ENCODE measurements around the gene SCO2. TPM values are rescaled to one million over a fixed set of nuclear protein-coding genes. Genes with fewer than 3 reads are reported as not detected.

The SCO2 gene
- total RNA-seq, 1 donor from 2014 or later = 0.65 TPM

- Mint-ChIP-seq H3K9me3 (no peaks in the 10 kb centered on the region), H3K4me3 (no peak overlapping the region), H3K36me3 (no peaks in the 10 kb centered on the region), H3K27ac (no peak overlapping the region), H3K4me1 (peaks cover 8% of the 10 kb centered on the region), H3K27me3 (ENCODE audit: low read depth) (no peaks in the 10 kb centered on the region)
- DNase-seq (ENCODE audit: low spot score in 2 of 2, unreplicated experiment in 2 of 2) = no peak
- TF ChIP-seq, protein P1, sequence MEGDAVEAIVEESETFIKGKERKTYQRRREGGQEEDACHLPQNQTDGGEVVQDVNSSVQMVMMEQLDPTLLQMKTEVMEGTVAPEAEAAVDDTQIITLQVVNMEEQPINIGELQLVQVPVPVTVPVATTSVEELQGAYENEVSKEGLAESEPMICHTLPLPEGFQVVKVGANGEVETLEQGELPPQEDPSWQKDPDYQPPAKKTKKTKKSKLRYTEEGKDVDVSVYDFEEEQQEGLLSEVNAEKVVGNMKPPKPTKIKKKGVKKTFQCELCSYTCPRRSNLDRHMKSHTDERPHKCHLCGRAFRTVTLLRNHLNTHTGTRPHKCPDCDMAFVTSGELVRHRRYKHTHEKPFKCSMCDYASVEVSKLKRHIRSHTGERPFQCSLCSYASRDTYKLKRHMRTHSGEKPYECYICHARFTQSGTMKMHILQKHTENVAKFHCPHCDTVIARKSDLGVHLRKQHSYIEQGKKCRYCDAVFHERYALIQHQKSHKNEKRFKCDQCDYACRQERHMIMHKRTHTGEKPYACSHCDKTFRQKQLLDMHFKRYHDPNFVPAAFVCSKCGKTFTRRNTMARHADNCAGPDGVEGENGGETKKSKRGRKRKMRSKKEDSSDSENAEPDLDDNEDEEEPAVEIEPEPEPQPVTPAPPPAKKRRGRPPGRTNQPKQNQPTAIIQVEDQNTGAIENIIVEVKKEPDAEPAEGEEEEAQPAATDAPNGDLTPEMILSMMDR (IDR thresholded peaks at IDR 0.05; ENCODE audit: unreplicated experiment) = no peak
Observed at GRCh38 chr22:50503475-50504145, 21.8 kb downstream of the SCO2 start.

- TF ChIP-seq, protein P1 (IDR thresholded peaks at IDR 0.05; ENCODE audit: unreplicated experiment) = no peak
- no peak overlapping the region for H3K4me3 Mint-ChIP-seq
- H3K27me3 Mint-ChIP-seq (ENCODE audit: low read depth) = no peaks in the 10 kb centered on the region
- H3K36me3 Mint-ChIP-seq = no peaks in the 10 kb centered on the region
- H3K4me1 Mint-ChIP-seq = peaks cover 6% of the 10 kb centered on the region
- H3K27ac Mint-ChIP-seq = no peak overlapping the region
- H3K9me3 Mint-ChIP-seq = no peaks in the 10 kb centered on the region
- no peak for DNase-seq (ENCODE audit: low spot score in 2 of 2, unreplicated experiment in 2 of 2)
Observed at GRCh38 chr22:50502628-50503474, 22.5 kb downstream of the SCO2 start.

GRCh38 chr22:50502096-50502495 lies 23.3 kb downstream of the SCO2 start:
- Mint-ChIP-seq H3K27me3 (ENCODE audit: low read depth) (no peaks in the 10 kb centered on the region), H3K9me3 (no peaks in the 10 kb centered on the region), H3K4me3 (no peak overlapping the region), H3K36me3 (no peaks in the 10 kb centered on the region), H3K4me1 (peaks cover 3% of the 10 kb centered on the region), H3K27ac (no peak overlapping the region)
- no peak for DNase-seq (ENCODE audit: low spot score in 2 of 2, unreplicated experiment in 2 of 2)
- TF ChIP-seq, protein P1 (IDR thresholded peaks at IDR 0.05; ENCODE audit: unreplicated experiment) = no peak

DNA sequence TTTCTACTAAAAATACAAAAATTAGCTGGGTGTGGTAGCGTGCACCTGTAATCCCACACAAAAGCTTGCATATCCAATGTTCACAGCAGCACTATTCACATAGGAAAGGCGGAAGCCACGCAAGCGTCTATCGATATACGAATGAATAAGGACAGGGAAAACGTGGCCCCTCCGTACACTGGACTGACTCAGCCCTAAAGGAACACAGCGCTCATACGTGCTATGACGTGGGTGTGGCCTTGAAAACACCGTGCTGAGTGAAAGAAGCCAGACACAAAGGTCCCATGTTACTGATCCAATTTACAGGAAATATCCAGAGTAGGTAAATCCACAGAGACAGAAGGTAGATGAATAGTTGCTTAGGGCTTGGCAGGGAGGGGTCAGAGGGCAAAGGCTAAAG lies 24.9 kb downstream of the SCO2 start:
- Mint-ChIP-seq H3K4me1 (peaks cover 2% of the 10 kb centered on the region), H3K36me3 (no peaks in the 10 kb centered on the region), H3K27me3 (ENCODE audit: low read depth) (no peaks in the 10 kb centered on the region), H3K9me3 (no peaks in the 10 kb centered on the region), H3K4me3 (no peak overlapping the region), H3K27ac (no peak overlapping the region)
- DNase-seq (ENCODE audit: low spot score in 2 of 2, unreplicated experiment in 2 of 2) = no peak
- TF ChIP-seq, protein P1 (IDR thresholded peaks at IDR 0.05; ENCODE audit: unreplicated experiment) = no peak

DNA sequence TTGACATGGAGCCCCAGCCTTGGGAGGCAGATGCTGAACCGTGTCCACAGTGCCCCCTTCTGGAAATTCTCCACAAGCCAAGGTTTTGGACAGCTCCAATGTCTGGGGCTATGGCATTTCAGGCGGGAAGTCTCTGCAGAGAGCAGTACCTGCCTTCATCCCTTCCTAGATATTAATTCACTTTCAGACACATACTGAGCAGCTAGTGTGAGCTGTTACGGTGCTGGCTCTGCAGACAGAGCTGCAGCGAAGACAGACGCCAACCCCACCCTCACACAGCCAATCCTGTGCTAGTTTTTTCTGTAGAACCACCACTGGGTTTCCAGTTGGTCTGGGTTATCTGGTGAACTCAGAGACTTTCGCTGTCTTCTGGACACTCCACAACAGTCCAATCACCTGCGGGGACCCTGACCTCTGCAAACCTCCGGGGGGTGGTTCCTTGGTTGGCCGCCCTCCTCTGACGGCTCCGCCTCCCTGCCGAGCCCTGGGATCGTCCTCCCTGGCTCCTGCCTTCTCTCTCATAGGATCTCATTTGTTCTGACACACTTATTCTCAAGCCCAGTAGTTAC lies 27.0 kb downstream of the SCO2 start:
- H3K9me3 Mint-ChIP-seq = no peaks in the 10 kb centered on the region
- no peak overlapping the region for H3K4me3 Mint-ChIP-seq
- no peaks in the 10 kb centered on the region for H3K36me3 Mint-ChIP-seq
- no peak overlapping the region for H3K27ac Mint-ChIP-seq
- H3K4me1 Mint-ChIP-seq = peaks cover 2% of the 10 kb centered on the region
- no peaks in the 10 kb centered on the region for H3K27me3 Mint-ChIP-seq (ENCODE audit: low read depth)
- no peak for DNase-seq (ENCODE audit: low spot score in 2 of 2, unreplicated experiment in 2 of 2)
- TF ChIP-seq, protein P1 (IDR thresholded peaks at IDR 0.05; ENCODE audit: unreplicated experiment) = peak; percentile 50
